Measurements from ENCODE around the gene MTARC1.

The MTARC1 gene

GRCh38 chr1:220786337-220787068, at the start of gene MTARC1:
MTARC1 (plus strand) TSS chr1:220786913; CDS start chr1:220786945, 32 bp downstream.
- DNase-seq (ENCODE audit: low read depth in 2 of 2): no peak

- DNase-seq (ENCODE audit: low read depth in 2 of 2): no peak
Observed at GRCh38 chr1:220741349-220741748, 45.4 kb upstream of the MTARC1 start.

- DNase-seq (ENCODE audit: low read depth in 2 of 2): no peak
Observed at GRCh38 chr1:220741825-220742224, 44.9 kb upstream of the MTARC1 start.

- no peak for DNase-seq (ENCODE audit: low read depth in 2 of 2)
Observed at GRCh38 chr1:220742520-220742919, 44.2 kb upstream of the MTARC1 start.

GRCh38 chr1:220746851-220747250, 39.9 kb upstream of the MTARC1 start:
- no peak for DNase-seq (ENCODE audit: low read depth in 2 of 2)

- no peak for DNase-seq (ENCODE audit: low read depth in 2 of 2)
Observed at GRCh38 chr1:220747437-220748088, 39.1 kb upstream of the MTARC1 start.

GRCh38 chr1:220748089-220748934, 38.4 kb upstream of the MTARC1 start, which contains the start of gene MTARC2:
MTARC2 (plus strand) TSS chr1:220748322; CDS start chr1:220748532, 210 bp downstream.
- DNase-seq (ENCODE audit: low read depth in 2 of 2): no peak

GRCh38 chr1:220748936-220749335, 37.8 kb upstream of the MTARC1 start:
- no peak for DNase-seq (ENCODE audit: low read depth in 2 of 2)

GRCh38 chr1:220750131-220750515, 36.6 kb upstream of the MTARC1 start:
- no peak for DNase-seq (ENCODE audit: low read depth in 2 of 2)

GRCh38 chr1:220751111-220751510, 35.6 kb upstream of the MTARC1 start:
- DNase-seq (ENCODE audit: low read depth in 2 of 2): no peak

GRCh38 chr1:220754212-220754917, 32.3 kb upstream of the MTARC1 start:
- DNase-seq (ENCODE audit: low read depth in 2 of 2): no peak

- no peak for DNase-seq (ENCODE audit: low read depth in 2 of 2)
Observed at GRCh38 chr1:220754918-220755295, 31.8 kb upstream of the MTARC1 start.

GRCh38 chr1:220755309-220755708, 31.4 kb upstream of the MTARC1 start:
- no peak for DNase-seq (ENCODE audit: low read depth in 2 of 2)

GRCh38 chr1:220757441-220757840, 29.3 kb upstream of the MTARC1 start:
- no peak for DNase-seq (ENCODE audit: low read depth in 2 of 2)

- DNase-seq (ENCODE audit: low read depth in 2 of 2): no peak
Observed at GRCh38 chr1:220759147-220759546, 27.6 kb upstream of the MTARC1 start.

- DNase-seq (ENCODE audit: low read depth in 2 of 2): no peak
Observed at GRCh38 chr1:220761688-220762427, 24.9 kb upstream of the MTARC1 start.

- no peak for DNase-seq (ENCODE audit: low read depth in 2 of 2)
Observed at GRCh38 chr1:220764757-220765156, 22.0 kb upstream of the MTARC1 start.

GRCh38 chr1:220767312-220768125, 19.2 kb upstream of the MTARC1 start:
- DNase-seq (ENCODE audit: low read depth in 2 of 2): no peak

- no peak for DNase-seq (ENCODE audit: low read depth in 2 of 2)
Observed at GRCh38 chr1:220768126-220768601, 18.5 kb upstream of the MTARC1 start.

GRCh38 chr1:220769205-220769604, 17.5 kb upstream of the MTARC1 start:
- no peak for DNase-seq (ENCODE audit: low read depth in 2 of 2)

Measured in stimulated activated CD8-positive, alpha-beta memory T cell treated with anti-CD3 and anti-CD28 coated beads, Interleukin-2, amount 100 ng/mL, for 48 hours (primary cell).